GM12891 (cell line): Measurements from ENCODE around the gene CGB2.

Experiments used
- POLR2A ChIP-seq: IDR thresholded peaks from 2 replicates; pipeline ENCODE4 v1.6.1; 2011; ENCODE audit warnings: low read depth, low read length, control low read depth
- TAF1 ChIP-seq: IDR thresholded peaks from 2 replicates; pipeline ENCODE4 v1.6.1; 2011; ENCODE audit warnings: low read depth, low read length, control low read depth

- TF ChIP-seq TAF1 = no peak
- no peak for TF ChIP-seq POLR2A
Observed at GRCh38 chr19:49067554-49067953, 35.9 kb downstream of the CGB2 start.
